Nephron (organoid): ENCODE results near the gene BAG3.

Experiments used
- H3K27ac Mint-ChIP-seq, 3 experiments: 2 replicates each; pipeline ENCODE4 v1.8.0; 2020; ENCODE audit warnings: mixed read lengths in 3 of 3, mild to moderate bottlenecking in 2 of 3, moderate library complexity in 1 of 3
- H3K27me3 Mint-ChIP-seq: 2 replicates; pipeline ENCODE4 v1.8.0; 2021; ENCODE audit warnings: low read depth, mild to moderate bottlenecking, moderate library complexity, mixed read lengths
- H3K36me3 Mint-ChIP-seq: 2 replicates; pipeline ENCODE4 v1.8.0; 2020; ENCODE audit warnings: low read depth, mixed read lengths
- H3K4me1 Mint-ChIP-seq: 2 replicates; pipeline ENCODE4 v1.8.0; 2020; ENCODE audit warnings: mixed read lengths
- H3K4me3 Mint-ChIP-seq, 3 experiments: 2 replicates each; pipeline ENCODE4 v1.8.0; 2020; ENCODE audit warnings: mild to moderate bottlenecking in 3 of 3, mixed read lengths in 3 of 3, moderate library complexity in 2 of 3
- H3K9me3 Mint-ChIP-seq: 2 replicates; pipeline ENCODE4 v1.8.0; 2020; ENCODE audit warnings: mixed read lengths
- TF ChIP-seq, protein P1 (sequence below), 3 experiments: fragments of 200-600 bp; sonication (generic); IDR thresholded peaks; one replicate each; pipeline ENCODE4 v1.5.0; 2021; ENCODE audit warnings: antibody characterized with exemption in 3 of 3; ENCODE audit not compliant: unreplicated experiment in 3 of 3

The BAG3 gene

DNA sequence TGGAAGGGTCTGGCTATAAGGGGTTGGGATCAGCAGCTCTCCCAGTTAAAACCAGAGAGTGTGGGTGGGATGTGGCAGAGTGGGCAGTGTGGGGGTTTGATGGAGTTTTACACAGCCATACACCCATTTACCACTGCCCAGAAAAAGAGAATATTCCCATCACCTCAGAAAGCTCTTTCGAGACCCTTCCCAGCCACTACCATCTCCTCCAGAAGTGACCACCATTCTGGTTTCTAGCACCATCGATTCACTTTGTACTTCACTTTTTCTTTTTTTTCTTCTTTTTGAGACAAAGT lies 15.5 kb downstream of the BAG3 start:
- no peak overlapping the region for H3K4me3 Mint-ChIP-seq
- H3K27me3 Mint-ChIP-seq: no peaks in the 10 kb centered on the region
- H3K9me3 Mint-ChIP-seq: no peaks in the 10 kb centered on the region
- peaks cover 22% of the 10 kb centered on the region for H3K36me3 Mint-ChIP-seq
- peaks cover 44% of the 10 kb centered on the region for H3K4me1 Mint-ChIP-seq
- no peak overlapping the region for H3K27ac Mint-ChIP-seq
- TF ChIP-seq, protein P1, sequence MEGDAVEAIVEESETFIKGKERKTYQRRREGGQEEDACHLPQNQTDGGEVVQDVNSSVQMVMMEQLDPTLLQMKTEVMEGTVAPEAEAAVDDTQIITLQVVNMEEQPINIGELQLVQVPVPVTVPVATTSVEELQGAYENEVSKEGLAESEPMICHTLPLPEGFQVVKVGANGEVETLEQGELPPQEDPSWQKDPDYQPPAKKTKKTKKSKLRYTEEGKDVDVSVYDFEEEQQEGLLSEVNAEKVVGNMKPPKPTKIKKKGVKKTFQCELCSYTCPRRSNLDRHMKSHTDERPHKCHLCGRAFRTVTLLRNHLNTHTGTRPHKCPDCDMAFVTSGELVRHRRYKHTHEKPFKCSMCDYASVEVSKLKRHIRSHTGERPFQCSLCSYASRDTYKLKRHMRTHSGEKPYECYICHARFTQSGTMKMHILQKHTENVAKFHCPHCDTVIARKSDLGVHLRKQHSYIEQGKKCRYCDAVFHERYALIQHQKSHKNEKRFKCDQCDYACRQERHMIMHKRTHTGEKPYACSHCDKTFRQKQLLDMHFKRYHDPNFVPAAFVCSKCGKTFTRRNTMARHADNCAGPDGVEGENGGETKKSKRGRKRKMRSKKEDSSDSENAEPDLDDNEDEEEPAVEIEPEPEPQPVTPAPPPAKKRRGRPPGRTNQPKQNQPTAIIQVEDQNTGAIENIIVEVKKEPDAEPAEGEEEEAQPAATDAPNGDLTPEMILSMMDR (IDR thresholded peaks at IDR 0.05; ENCODE audit: unreplicated experiment in 3 of 3): no peak

DNA sequence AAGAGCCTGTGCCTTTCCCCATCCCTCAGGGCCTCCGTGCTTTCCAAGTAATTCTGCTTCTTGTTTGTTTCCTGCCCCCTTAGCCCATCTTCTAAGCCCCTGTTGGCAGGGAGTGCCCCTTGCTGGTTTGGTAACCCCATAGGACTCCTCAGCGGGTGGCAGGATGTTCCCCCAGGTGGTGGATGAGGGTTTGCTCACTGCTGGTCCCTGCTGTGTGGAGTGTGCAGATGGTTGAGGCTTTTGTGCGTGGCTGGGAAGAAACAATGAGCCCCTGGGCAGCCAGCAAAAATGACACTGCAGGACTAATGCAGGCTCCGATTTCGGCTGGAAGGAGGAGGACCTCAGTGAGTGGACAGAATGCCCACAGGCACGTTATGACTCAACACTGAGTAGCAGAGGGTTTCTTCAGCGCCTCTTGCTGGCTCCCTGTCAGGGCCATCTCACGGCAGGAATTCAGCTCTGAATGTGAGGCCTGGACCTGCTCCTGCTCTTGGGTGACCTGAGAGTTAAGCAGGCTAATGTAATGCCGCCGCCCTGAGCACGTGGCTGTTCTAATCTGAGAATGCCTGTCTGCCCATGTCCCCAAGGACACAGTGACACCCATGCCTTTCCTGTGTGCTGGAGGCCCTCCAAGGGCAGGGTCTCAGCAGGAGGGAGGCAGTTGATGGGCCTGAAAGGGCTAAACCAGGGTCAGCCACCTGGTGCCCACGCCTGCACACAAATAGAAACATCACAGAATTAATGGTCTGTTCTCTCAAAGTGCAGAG lies 16.6 kb downstream of the BAG3 start:
- Mint-ChIP-seq H3K9me3 (no peaks in the 10 kb centered on the region), H3K4me3 (peak overlapping the region in 1 of 3 experiments; percentile 27), H3K4me1 (peaks cover 44% of the 10 kb centered on the region), H3K27ac (peak overlapping the region; percentile 10 to 89 (median 35)), H3K36me3 (peaks cover 30% of the 10 kb centered on the region), H3K27me3 (no peaks in the 10 kb centered on the region)
- TF ChIP-seq, protein P1 (IDR thresholded peaks at IDR 0.05; ENCODE audit: unreplicated experiment in 3 of 3): no peak

DNA sequence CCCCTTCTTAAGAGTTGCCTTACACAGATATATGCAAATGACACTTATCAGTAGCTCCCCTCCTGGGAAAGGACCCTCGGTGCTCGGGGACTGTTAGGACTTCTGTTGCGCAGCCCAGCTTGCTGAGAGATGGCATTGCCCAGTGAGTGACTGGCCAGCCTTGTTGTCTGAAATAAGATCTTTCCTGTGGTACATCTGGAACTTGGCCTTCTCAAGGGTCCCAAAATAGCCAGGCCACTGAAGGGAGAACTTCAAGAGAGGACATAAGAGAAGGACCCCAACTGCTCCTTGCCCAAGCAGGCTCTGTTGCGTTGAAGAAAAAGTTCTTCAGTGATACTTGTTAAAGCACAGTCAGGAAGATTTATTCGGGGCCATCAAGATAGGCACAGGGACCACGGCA lies 17.3 kb downstream of the BAG3 start:
- no peaks in the 10 kb centered on the region for H3K9me3 Mint-ChIP-seq
- H3K4me1 Mint-ChIP-seq: peaks cover 48% of the 10 kb centered on the region
- TF ChIP-seq, protein P1 (IDR thresholded peaks at IDR 0.05; ENCODE audit: unreplicated experiment in 3 of 3): no peak
- peak overlapping the region in 1 of 3 experiments; percentile 1 for H3K4me3 Mint-ChIP-seq
- peak overlapping the region; percentile 10 to 89 (median 35) for H3K27ac Mint-ChIP-seq
- peaks cover 34% of the 10 kb centered on the region for H3K36me3 Mint-ChIP-seq
- H3K27me3 Mint-ChIP-seq: no peaks in the 10 kb centered on the region

DNA sequence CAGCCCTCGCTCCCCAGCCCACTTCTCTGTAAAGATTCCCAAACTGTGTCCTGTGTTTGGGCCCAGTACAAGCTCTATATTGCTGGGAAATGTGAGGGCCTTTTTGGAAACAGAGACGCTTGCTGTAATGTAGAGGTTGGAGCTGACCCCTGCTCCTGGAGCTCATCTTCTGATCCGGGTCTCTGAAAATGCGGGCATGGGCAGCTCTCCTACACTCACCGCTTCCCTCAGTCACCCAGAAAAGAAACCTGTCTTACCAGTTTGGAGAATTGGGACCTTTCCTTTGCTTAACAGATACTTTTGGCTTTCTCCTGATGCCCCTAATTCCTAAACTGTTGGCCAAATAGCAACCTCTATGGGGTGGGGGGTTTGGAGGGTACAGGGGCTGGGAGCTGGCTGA lies 18.2 kb downstream of the BAG3 start:
- Mint-ChIP-seq H3K4me1 (peaks cover 43% of the 10 kb centered on the region), H3K9me3 (no peaks in the 10 kb centered on the region), H3K27me3 (no peaks in the 10 kb centered on the region), H3K36me3 (peaks cover 35% of the 10 kb centered on the region), H3K4me3 (no peak overlapping the region), H3K27ac (peak overlapping the region in 2 of 3 experiments; percentile 35 to 89)
- TF ChIP-seq, protein P1 (IDR thresholded peaks at IDR 0.05; ENCODE audit: unreplicated experiment in 3 of 3): no peak

DNA sequence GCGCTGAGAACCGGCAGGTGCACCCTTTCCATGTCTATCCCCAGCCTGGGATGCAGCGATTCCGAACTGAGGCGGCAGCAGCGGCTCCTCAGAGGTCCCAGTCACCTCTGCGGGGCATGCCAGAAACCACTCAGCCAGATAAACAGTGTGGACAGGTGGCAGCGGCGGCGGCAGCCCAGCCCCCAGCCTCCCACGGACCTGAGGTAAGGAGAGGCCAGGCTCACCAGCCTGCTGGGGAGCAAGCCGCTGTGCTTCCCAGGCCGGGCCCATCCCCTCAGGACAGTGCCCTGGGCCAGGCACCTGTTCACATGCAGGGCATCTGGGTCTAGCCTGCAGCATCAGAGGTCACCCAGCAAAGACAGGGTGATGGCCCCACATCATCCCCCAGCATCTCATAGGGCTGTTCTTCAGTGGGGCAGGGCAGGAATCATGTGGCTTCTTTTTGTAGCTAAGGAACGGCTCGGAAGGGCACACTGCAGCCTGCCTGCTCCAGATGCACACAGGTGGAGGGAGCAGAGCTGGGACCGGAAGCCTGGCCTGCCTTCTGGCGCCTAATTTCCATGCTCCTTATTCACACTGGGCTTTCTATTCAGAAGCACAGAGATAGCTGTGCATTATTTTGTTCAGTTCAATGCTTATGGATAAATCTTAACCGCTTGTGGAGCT lies 18.9 kb downstream of the BAG3 start:
- Mint-ChIP-seq H3K9me3 (no peaks in the 10 kb centered on the region), H3K4me3 (no peak overlapping the region), H3K27ac (no peak overlapping the region), H3K36me3 (peaks cover 37% of the 10 kb centered on the region), H3K27me3 (no peaks in the 10 kb centered on the region), H3K4me1 (peaks cover 43% of the 10 kb centered on the region)
- TF ChIP-seq, protein P1 (IDR thresholded peaks at IDR 0.05; ENCODE audit: unreplicated experiment in 3 of 3): no peak

DNA sequence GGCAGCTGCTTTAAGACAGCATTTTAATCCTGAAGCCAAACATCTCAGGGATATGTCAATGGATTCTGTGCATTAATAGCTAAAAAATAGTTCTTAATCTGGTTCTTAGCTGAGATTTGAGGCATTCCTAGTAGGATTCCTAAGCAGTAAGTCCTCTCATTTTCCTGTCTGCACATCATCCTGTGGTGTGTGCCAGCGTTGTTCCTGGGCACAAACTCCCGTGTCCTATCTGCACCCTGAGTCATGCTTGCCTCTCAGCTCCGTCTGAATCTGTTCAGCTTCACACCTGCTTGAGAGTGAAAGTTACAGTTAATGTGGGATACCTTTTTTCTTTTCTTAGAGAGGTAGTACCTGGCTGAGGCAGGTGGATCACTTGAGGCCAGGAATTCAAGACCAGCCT lies 19.5 kb downstream of the BAG3 start:
- Mint-ChIP-seq H3K27ac (no peak overlapping the region), H3K36me3 (peaks cover 37% of the 10 kb centered on the region), H3K27me3 (no peaks in the 10 kb centered on the region), H3K9me3 (no peaks in the 10 kb centered on the region), H3K4me3 (no peak overlapping the region), H3K4me1 (peaks cover 43% of the 10 kb centered on the region)
- TF ChIP-seq, protein P1 (IDR thresholded peaks at IDR 0.05; ENCODE audit: unreplicated experiment in 3 of 3): no peak
